ENCODE data around the gene MGAT4B.

DNA sequence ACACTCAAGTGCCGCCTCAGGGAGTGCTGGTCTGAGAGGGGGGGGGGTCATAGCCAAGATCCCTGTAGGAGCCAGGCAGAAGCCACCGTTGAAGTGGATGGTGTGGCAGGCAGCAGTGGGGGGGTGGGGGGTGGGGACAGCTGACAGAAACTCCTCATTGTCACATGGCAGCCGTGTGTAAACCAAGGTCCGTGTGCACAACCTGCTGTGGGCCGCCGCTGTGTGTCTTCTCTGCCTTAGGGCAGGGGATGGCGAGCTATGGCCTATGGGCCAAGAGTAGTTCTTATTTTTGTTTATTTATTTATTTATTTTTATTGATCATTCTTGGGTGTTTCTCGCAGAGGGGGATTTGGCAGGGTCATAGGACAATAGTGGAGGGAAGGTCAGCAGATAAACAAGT is 27.5 kb upstream of the MGAT4B start:
- TF ChIP-seq CTCF (IDR thresholded peaks at IDR 0.05): no peak
- TF ChIP-seq POLR2A (IDR thresholded peaks at IDR 0.05): no peak
